DND-41 (cell line): ENCODE results near the gene GSN.

Source experiments
- ATAC-seq: fragments of 200-7000 bp; cut with Tn5 transposase; 3 replicates; pipeline ENCODE4 v1.9.1; 2021; ENCODE audit warnings: low read depth; ENCODE audit not compliant: insufficient read depth
- DNase-seq: peaks from one replicate; pipeline ENCODE4 v3.0.0-alpha.2; 2020
- H2AFZ ChIP-seq: 2 replicates; pipeline ENCODE4 v1.6.0; 2012; ENCODE audit warnings: low read depth, low read length
- H3K27ac ChIP-seq: 2 replicates; pipeline ENCODE4 v1.5.1; 2012; ENCODE audit warnings: low read length, inconsistent platforms
- H3K27me3 ChIP-seq: fragments of 200-600 bp; sonication (generic); 2 replicates; pipeline ENCODE4 v1.6.0; 2012; ENCODE audit warnings: low read length, mild to moderate bottlenecking, inconsistent platforms; ENCODE audit not compliant: insufficient read depth, poor library complexity
- H3K36me3 ChIP-seq: 2 replicates; pipeline ENCODE4 v1.5.1; 2012; ENCODE audit warnings: low read length, inconsistent platforms; ENCODE audit not compliant: insufficient read depth
- H3K4me1 ChIP-seq: 2 replicates; pipeline ENCODE4 v1.5.1; 2012; ENCODE audit warnings: mild to moderate bottlenecking, low read length; ENCODE audit not compliant: insufficient read depth
- H3K4me2 ChIP-seq: 2 replicates; pipeline ENCODE4 v1.6.0; 2012; ENCODE audit warnings: mild to moderate bottlenecking, moderate library complexity, low read length, inconsistent platforms; ENCODE audit not compliant: insufficient read depth
- H3K4me3 ChIP-seq, 2 experiments: fragments of 200-600 bp in 1 of 2; shearing (Covaris generic) in 1 of 2; 2 replicates each; pipeline ENCODE4 v1.5.1; 2012 to 2016; ENCODE audit warnings: inconsistent platforms in 2 of 2, low read length in 2 of 2, mild to moderate bottlenecking in 2 of 2, low read depth in 1 of 2, moderate library complexity in 1 of 2
- H3K79me2 ChIP-seq: 2 replicates; pipeline ENCODE4 v1.6.0; 2012; ENCODE audit warnings: low read length, inconsistent platforms; ENCODE audit not compliant: insufficient read depth
- H3K9ac ChIP-seq: 2 replicates; pipeline ENCODE4 v1.6.0; 2012; ENCODE audit warnings: low read depth, mild to moderate bottlenecking, inconsistent platforms, low read length, moderate library complexity
- H3K9me3 ChIP-seq: 2 replicates; pipeline ENCODE4 v1.5.1; 2012; ENCODE audit warnings: low read length, moderate library complexity, mild to moderate bottlenecking, inconsistent platforms; ENCODE audit not compliant: insufficient read depth, severe bottlenecking
- H4K20me1 ChIP-seq: 2 replicates; pipeline ENCODE4 v1.6.0; 2012; ENCODE audit warnings: low read length; ENCODE audit not compliant: insufficient read depth
- EZH2 ChIP-seq: IDR thresholded peaks from 3 replicates; pipeline ENCODE4 v1.6.1; 2012; ENCODE audit warnings: borderline replicate concordance, low read depth, mild to moderate bottlenecking, moderate library complexity, low read length, inconsistent platforms; ENCODE audit not compliant: severe bottlenecking
- TF ChIP-seq, protein P1 (sequence below): IDR thresholded peaks from 2 replicates; pipeline ENCODE4 v1.5.1; 2012; ENCODE audit warnings: borderline replicate concordance, low read length, moderate library complexity, mild to moderate bottlenecking; ENCODE audit not compliant: poor library complexity, severe bottlenecking; ENCODE audit errors: extremely low read depth

The GSN gene

DNA sequence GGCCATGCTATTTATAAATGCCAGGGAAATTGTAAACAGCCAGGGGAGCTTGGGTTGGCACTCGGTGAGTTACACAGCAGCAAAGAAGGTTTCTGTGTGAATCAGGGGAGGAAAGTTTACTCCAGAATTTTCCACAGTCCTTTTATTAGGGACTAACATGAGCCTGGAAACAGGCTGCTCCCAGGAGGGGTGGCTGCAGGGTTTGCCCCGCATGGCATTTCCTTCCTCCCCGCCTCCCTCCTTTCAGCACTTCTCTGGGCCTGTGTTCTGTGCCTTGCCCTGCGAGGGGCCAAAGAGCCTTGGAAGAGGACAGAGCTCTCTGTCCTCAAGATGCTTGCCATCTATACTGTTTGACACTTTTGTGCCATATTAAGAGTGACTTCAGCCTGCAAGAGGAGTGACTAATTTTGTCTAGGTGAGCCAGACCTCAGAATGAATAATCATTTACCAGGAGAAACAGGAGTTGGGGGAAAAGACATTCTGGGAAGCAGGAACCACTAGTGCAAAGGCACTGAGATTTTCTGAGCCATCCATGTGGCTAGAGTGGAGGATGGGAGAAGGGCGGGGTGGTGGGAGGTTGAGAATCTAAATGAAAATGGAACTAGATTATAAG, 1.8 kb downstream of the GSN start:
- Histone ChIP-seq H3K79me2 (no peaks in the 10 kb centered on the region), H3K4me3 (no peak overlapping the region), H3K36me3 (no peaks in the 10 kb centered on the region), H2AFZ (no peak overlapping the region), H3K9ac (no peak overlapping the region), H3K4me1 (no peaks in the 10 kb centered on the region), H4K20me1 (no peaks in the 10 kb centered on the region), H3K9me3 (no peaks in the 10 kb centered on the region), H3K27ac (no peak overlapping the region), H3K4me2 (no peak overlapping the region), H3K27me3 (peaks cover 17% of the 10 kb centered on the region)
- ATAC-seq (no peak), DNase-seq (no peak)
- no peak for TF ChIP-seq EZH2
- TF ChIP-seq, protein P1, sequence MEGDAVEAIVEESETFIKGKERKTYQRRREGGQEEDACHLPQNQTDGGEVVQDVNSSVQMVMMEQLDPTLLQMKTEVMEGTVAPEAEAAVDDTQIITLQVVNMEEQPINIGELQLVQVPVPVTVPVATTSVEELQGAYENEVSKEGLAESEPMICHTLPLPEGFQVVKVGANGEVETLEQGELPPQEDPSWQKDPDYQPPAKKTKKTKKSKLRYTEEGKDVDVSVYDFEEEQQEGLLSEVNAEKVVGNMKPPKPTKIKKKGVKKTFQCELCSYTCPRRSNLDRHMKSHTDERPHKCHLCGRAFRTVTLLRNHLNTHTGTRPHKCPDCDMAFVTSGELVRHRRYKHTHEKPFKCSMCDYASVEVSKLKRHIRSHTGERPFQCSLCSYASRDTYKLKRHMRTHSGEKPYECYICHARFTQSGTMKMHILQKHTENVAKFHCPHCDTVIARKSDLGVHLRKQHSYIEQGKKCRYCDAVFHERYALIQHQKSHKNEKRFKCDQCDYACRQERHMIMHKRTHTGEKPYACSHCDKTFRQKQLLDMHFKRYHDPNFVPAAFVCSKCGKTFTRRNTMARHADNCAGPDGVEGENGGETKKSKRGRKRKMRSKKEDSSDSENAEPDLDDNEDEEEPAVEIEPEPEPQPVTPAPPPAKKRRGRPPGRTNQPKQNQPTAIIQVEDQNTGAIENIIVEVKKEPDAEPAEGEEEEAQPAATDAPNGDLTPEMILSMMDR, result no peak

DNA sequence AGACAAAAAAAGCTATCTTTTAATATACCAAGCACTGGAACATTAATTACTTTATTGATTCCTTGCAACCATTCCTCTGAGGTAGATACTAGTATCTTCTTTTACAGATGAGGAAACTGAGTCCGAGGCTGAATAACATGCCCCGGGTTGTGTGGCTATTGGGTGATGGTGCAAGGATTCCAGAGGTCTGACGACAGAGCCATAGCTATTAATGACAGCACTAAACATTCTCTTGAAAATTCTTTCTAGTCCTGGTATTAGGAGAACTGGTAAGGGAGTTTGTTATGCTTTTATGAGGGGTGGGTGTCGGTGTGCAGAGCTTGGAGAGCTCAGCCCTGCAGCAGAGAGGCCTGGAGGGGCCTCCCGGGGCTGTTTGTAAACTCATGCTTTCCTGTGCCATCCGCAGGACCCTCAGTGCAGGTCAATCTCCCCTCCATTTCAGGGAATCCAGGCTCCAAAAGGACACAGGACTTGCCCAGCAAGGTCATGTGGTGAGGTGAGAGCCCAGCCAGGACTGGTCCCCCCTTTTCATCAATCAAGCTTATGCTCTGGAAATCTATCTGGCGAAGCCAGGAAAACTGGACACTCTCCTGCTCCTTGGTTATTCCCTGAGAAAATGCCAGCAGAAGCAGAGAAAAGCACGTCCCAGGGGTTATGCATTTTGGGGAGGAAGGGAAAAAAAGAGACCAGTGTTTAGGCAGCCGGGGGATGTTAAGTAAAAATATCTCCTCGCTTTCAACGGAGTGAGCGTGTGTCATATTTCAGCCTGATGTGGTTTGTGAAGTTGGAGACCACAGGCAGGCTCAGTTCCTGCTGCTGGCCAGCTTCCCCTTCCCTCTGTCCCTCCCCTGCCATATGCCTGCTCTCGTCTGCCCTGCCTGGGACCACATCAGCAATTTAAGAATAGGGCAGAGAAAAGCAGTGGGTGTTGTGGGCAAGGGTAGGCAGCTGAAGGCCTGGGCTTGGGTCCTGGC, 3.7 kb downstream of the GSN start:
- no peak overlapping the region for H3K9ac ChIP-seq
- no peaks in the 10 kb centered on the region for H3K4me1 ChIP-seq
- no peak overlapping the region for H2AFZ ChIP-seq
- H3K79me2 ChIP-seq, result no peaks in the 10 kb centered on the region
- no peaks in the 10 kb centered on the region for H4K20me1 ChIP-seq
- no peak overlapping the region for H3K4me3 ChIP-seq
- H3K27me3 ChIP-seq, result peaks cover 17% of the 10 kb centered on the region
- no peak for TF ChIP-seq EZH2
- TF ChIP-seq, protein P1, result no peak
- H3K27ac ChIP-seq, result no peak overlapping the region
- ATAC-seq (no peak), DNase-seq (no peak)
- no peaks in the 10 kb centered on the region for H3K9me3 ChIP-seq
- no peak overlapping the region for H3K4me2 ChIP-seq
- no peaks in the 10 kb centered on the region for H3K36me3 ChIP-seq

DNA sequence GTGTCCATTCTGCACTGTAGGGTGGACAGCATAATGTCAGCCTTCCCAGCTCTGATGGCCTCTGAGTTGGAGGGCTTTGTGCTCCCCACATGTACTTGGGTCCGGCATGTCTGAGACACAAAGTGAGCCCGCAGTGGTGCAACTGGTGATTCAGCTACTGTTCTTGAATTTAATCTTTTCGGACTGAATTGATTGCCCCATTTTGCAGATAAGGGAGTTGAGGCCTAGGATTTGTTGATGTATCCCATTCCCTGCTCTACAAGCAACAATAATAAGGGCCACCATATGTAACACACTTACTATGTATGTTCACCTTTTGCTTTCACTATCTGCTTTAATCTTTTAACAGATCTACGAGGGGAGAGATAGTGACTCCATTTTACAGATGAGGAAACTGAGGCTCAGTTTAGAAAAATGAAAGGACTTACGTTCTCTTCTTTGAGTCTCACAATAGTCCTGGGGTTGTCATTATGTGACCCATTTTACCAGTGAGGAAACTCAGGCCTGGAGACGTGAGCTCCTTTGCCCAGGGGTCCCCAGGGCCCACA, 4.5 kb downstream of the GSN start:
- no peaks in the 10 kb centered on the region for H3K9me3 ChIP-seq
- H3K4me2 ChIP-seq, result no peak overlapping the region
- H3K27ac ChIP-seq, result no peak overlapping the region
- H2AFZ ChIP-seq, result no peak overlapping the region
- H3K4me3 ChIP-seq, result no peak overlapping the region
- H3K4me1 ChIP-seq, result no peaks in the 10 kb centered on the region
- no peak overlapping the region for H3K9ac ChIP-seq
- DNase-seq, result no peak
- H4K20me1 ChIP-seq, result no peaks in the 10 kb centered on the region
- TF ChIP-seq EZH2, result no peak
- TF ChIP-seq, protein P1, result no peak
- no peak for ATAC-seq
- no peaks in the 10 kb centered on the region for H3K79me2 ChIP-seq
- H3K27me3 ChIP-seq, result peaks cover 17% of the 10 kb centered on the region
- no peaks in the 10 kb centered on the region for H3K36me3 ChIP-seq
